Stimulated activated CD4-positive, alpha-beta T cell treated with anti-CD3 and anti-CD28 coated beads, Interleukin-12 subunit alpha, Interleukin-12 subunit beta, amount 100 ng/mL, for 4 hours (primary cell): ENCODE results near the gene MISP3.
A peak's percentile ranks its signal among the peaks of the same experiment; 100 is the strongest.
"Not testable (repeated sequence)": the region's sequence is repeated elsewhere in the genome, so short reads cannot be mapped to it uniquely, and the experiment has no call there.

Experiments
- DNase-seq: peaks from one replicate; pipeline ENCODE4 v3.0.0-alpha.2; 2020

MISP3 gene

GRCh38 chr19:14072535-14073260 lies at the start of gene MISP3:
TSS of gene MISP3 (plus strand) at chr19:14072786. CDS start at chr19:14073310, 524 bp downstream.
- DNase-seq, result peak; percentile 39

- DNase-seq, result no peak
These were observed 49.0 kb upstream of the MISP3 start for GRCh38 chr19:14023404-14024235.

- not testable (repeated sequence) for DNase-seq
These were observed 45.9 kb upstream of the MISP3 start for GRCh38 chr19:14026652-14027192.

GRCh38 chr19:14027856-14028450 lies 44.6 kb upstream of the MISP3 start, which contains the start of gene RLN3:
TSS of gene RLN3 (plus strand) at chr19:14028148. CDS start at chr19:14028205, 57 bp downstream.
- DNase-seq, result no peak

GRCh38 chr19:14028901-14029300 lies 43.7 kb upstream of the MISP3 start:
- DNase-seq, result no peak

- no peak for DNase-seq
These were observed 41.4 kb upstream of the MISP3 start for GRCh38 chr19:14030997-14031718.

- peak; percentile 80 for DNase-seq
These were observed 40.7 kb upstream of the MISP3 start, which contains the start of gene IL27RA for GRCh38 chr19:14031719-14032480. TSS of gene IL27RA (plus strand) at chr19:14031762. CDS start at chr19:14031873, 111 bp downstream.

GRCh38 chr19:14033946-14034345 lies 38.6 kb upstream of the MISP3 start:
- no peak for DNase-seq

- DNase-seq, result not testable (repeated sequence)
These were observed 37.4 kb upstream of the MISP3 start for GRCh38 chr19:14035159-14035558.

GRCh38 chr19:14035706-14036105 lies 36.9 kb upstream of the MISP3 start:
- DNase-seq, result no peak

- DNase-seq, result no peak
These were observed 33.4 kb upstream of the MISP3 start for GRCh38 chr19:14039181-14039580.

- not testable (repeated sequence) for DNase-seq
These were observed 29.7 kb upstream of the MISP3 start for GRCh38 chr19:14042659-14043608.

GRCh38 chr19:14047866-14048265 lies 24.7 kb upstream of the MISP3 start:
- not testable (repeated sequence) for DNase-seq

GRCh38 chr19:14048443-14049153 lies 24.0 kb upstream of the MISP3 start:
- DNase-seq, result peak; percentile 76

- DNase-seq, result no peak
These were observed 22.1 kb upstream of the MISP3 start for GRCh38 chr19:14050512-14050911.

GRCh38 chr19:14050961-14051360 lies 21.6 kb upstream of the MISP3 start:
- DNase-seq, result not testable (repeated sequence)

- DNase-seq, result no peak
These were observed 20.6 kb upstream of the MISP3 start for GRCh38 chr19:14051980-14052379.

- DNase-seq, result no peak
These were observed 20.1 kb upstream of the MISP3 start for GRCh38 chr19:14052470-14052869.

GRCh38 chr19:14053032-14053431 lies 19.6 kb upstream of the MISP3 start:
- DNase-seq, result no peak

- no peak for DNase-seq
These were observed 19.1 kb upstream of the MISP3 start for GRCh38 chr19:14053500-14053899.
